ENCODE results near the gene WDR70.
"Not testable (repeated sequence)": the region's sequence is repeated elsewhere in the genome, so short reads cannot be mapped to it uniquely, and the experiment has no call there.

Gene WDR70

GRCh38 chr5:37645707-37646106 lies 266.6 kb downstream of the WDR70 start:
- Histone ChIP-seq H2AFZ (ENCODE audit: insufficient read depth, low read length, poor library complexity) (no peak overlapping the region), H3K4me1 (ENCODE audit: control insufficient read depth in 1 of 2, insufficient read depth in 2 of 2, low read length in 2 of 2) (peaks cover 0 to 3% of the 10 kb centered on the region in 2 experiments), H3K4me2 (ENCODE audit: low read length) (no peak overlapping the region), H2AK5ac (ENCODE audit: low read length) (no peak overlapping the region), H2BK12ac (ENCODE audit: low read length) (no peak overlapping the region), H2BK5ac (ENCODE audit: low read depth, low read length, poor library complexity) (no peak overlapping the region), H3K79me1 (ENCODE audit: low read length) (no peaks in the 10 kb centered on the region), H3K4me3 (ENCODE audit: low read depth, low read length) (no peak overlapping the region), H3K79me2 (ENCODE audit: control insufficient read depth, insufficient read depth, low read length, poor library complexity) (no peaks in the 10 kb centered on the region), H3K36me3 (ENCODE audit: control insufficient read depth in 1 of 2, insufficient read depth in 2 of 2, low read length in 2 of 2) (no peaks in the 10 kb centered on the region), H3K18ac (ENCODE audit: low read length) (no peak overlapping the region), H3K27me3 (ENCODE audit: insufficient read depth, low read length) (no peaks in the 10 kb centered on the region), H4K8ac (ENCODE audit: low read depth, low read length) (no peak overlapping the region), H2BK120ac (ENCODE audit: insufficient read depth, low read length, poor library complexity) (no peak overlapping the region), H4K91ac (ENCODE audit: low read depth, low read length) (no peak overlapping the region), H3K27ac (ENCODE audit: low read depth, low read length) (no peak overlapping the region), H4K12ac (ENCODE audit: low read depth, low read length) (no peak overlapping the region), H3K9me3 (ENCODE audit: insufficient read depth, low read depth, low read length) (no peaks in the 10 kb centered on the region), H3K4ac (ENCODE audit: low read depth, low read length) (no peak overlapping the region), H3K23ac (ENCODE audit: low read length) (no peak overlapping the region), H3K14ac (ENCODE audit: low read length) (no peak overlapping the region), H3K9ac (ENCODE audit: low read length) (no peak overlapping the region)
- DNase-seq: no peak
- no CpG with 5 or more reads among the region's 1 CpG for WGBS (ENCODE audit: extremely low coverage, insufficient coverage, insufficient read length)

GRCh38 chr5:37654566-37654965 lies 275.4 kb downstream of the WDR70 start:
- not testable (repeated sequence) for H4K91ac ChIP-seq (ENCODE audit: low read depth, low read length); H2BK5ac ChIP-seq (ENCODE audit: low read depth, low read length, poor library complexity); H3K27me3 ChIP-seq (ENCODE audit: insufficient read depth, low read length); H3K27ac ChIP-seq (ENCODE audit: low read depth, low read length); H3K4ac ChIP-seq (ENCODE audit: low read depth, low read length); H3K23ac ChIP-seq (ENCODE audit: low read length); H3K9ac ChIP-seq (ENCODE audit: low read length); H4K12ac ChIP-seq (ENCODE audit: low read depth, low read length); H2AK5ac ChIP-seq (ENCODE audit: low read length); H4K8ac ChIP-seq (ENCODE audit: low read depth, low read length); H3K4me3 ChIP-seq (ENCODE audit: low read depth, low read length); H2BK12ac ChIP-seq (ENCODE audit: low read length); H3K79me2 ChIP-seq (ENCODE audit: control insufficient read depth, insufficient read depth, low read length, poor library complexity); DNase-seq; H3K4me2 ChIP-seq (ENCODE audit: low read length); H2AFZ ChIP-seq (ENCODE audit: insufficient read depth, low read length, poor library complexity); H3K9me3 ChIP-seq (ENCODE audit: insufficient read depth, low read depth, low read length); H3K18ac ChIP-seq (ENCODE audit: low read length); H2BK120ac ChIP-seq (ENCODE audit: insufficient read depth, low read length, poor library complexity); H3K36me3 ChIP-seq (ENCODE audit: control insufficient read depth in 1 of 2, insufficient read depth in 2 of 2, low read length in 2 of 2); H3K4me1 ChIP-seq (ENCODE audit: control insufficient read depth in 1 of 2, insufficient read depth in 2 of 2, low read length in 2 of 2); H3K14ac ChIP-seq (ENCODE audit: low read length); H3K79me1 ChIP-seq (ENCODE audit: low read length)
- no CpG with 5 or more reads among the region's 1 CpG for WGBS (ENCODE audit: extremely low coverage, insufficient coverage, insufficient read length)

- no CpG with 5 or more reads among the region's 4 CpGs for WGBS (ENCODE audit: extremely low coverage, insufficient coverage, insufficient read length)
These were observed 277.9 kb downstream of the WDR70 start for GRCh38 chr5:37657046-37657445.

GRCh38 chr5:37658440-37658839 lies 279.3 kb downstream of the WDR70 start:
- no peak overlapping the region for H4K8ac ChIP-seq (ENCODE audit: low read depth, low read length)
- WGBS (ENCODE audit: extremely low coverage, insufficient coverage, insufficient read length): no CpG with 5 or more reads among the region's 2 CpGs

More at GRCh38 chr5:37657046-37657445, 277.9 kb downstream of the WDR70 start:
- H3K14ac ChIP-seq (ENCODE audit: low read length): no peak overlapping the region
- H3K79me2 ChIP-seq (ENCODE audit: control insufficient read depth, insufficient read depth, low read length, poor library complexity): no peaks in the 10 kb centered on the region
- no peak overlapping the region for H3K27ac ChIP-seq (ENCODE audit: low read depth, low read length)
- H3K36me3 ChIP-seq (ENCODE audit: control insufficient read depth in 1 of 2, insufficient read depth in 2 of 2, low read length in 2 of 2): no peaks in the 10 kb centered on the region
- H3K18ac ChIP-seq (ENCODE audit: low read length): no peak overlapping the region
- no peak overlapping the region for H4K91ac ChIP-seq (ENCODE audit: low read depth, low read length)
- H3K4me2 ChIP-seq (ENCODE audit: low read length): no peak overlapping the region
- no peak overlapping the region for H2AK5ac ChIP-seq (ENCODE audit: low read length)
- H3K4ac ChIP-seq (ENCODE audit: low read depth, low read length): no peak overlapping the region
- no peaks in the 10 kb centered on the region for H3K79me1 ChIP-seq (ENCODE audit: low read length)
- H3K23ac ChIP-seq (ENCODE audit: low read length): no peak overlapping the region
- no peak overlapping the region for H3K9ac ChIP-seq (ENCODE audit: low read length)
- peaks cover 4 to 7% of the 10 kb centered on the region in 2 experiments for H3K4me1 ChIP-seq (ENCODE audit: control insufficient read depth in 1 of 2, insufficient read depth in 2 of 2, low read length in 2 of 2)
- no peak overlapping the region for H2BK120ac ChIP-seq (ENCODE audit: insufficient read depth, low read length, poor library complexity)
- no peaks in the 10 kb centered on the region for H3K27me3 ChIP-seq (ENCODE audit: insufficient read depth, low read length)
- no peak overlapping the region for H4K8ac ChIP-seq (ENCODE audit: low read depth, low read length)
- H4K12ac ChIP-seq (ENCODE audit: low read depth, low read length): no peak overlapping the region
- no peak for DNase-seq
- no peak overlapping the region for H2AFZ ChIP-seq (ENCODE audit: insufficient read depth, low read length, poor library complexity)
- H2BK12ac ChIP-seq (ENCODE audit: low read length): no peak overlapping the region
- H2BK5ac ChIP-seq (ENCODE audit: low read depth, low read length, poor library complexity): no peak overlapping the region
- H3K4me3 ChIP-seq (ENCODE audit: low read depth, low read length): no peak overlapping the region
- no peaks in the 10 kb centered on the region for H3K9me3 ChIP-seq (ENCODE audit: insufficient read depth, low read depth, low read length)

More at GRCh38 chr5:37658440-37658839, 279.3 kb downstream of the WDR70 start:
- H2BK120ac ChIP-seq (ENCODE audit: insufficient read depth, low read length, poor library complexity): no peak overlapping the region
- H3K27me3 ChIP-seq (ENCODE audit: insufficient read depth, low read length): no peaks in the 10 kb centered on the region
- H3K36me3 ChIP-seq (ENCODE audit: control insufficient read depth in 1 of 2, insufficient read depth in 2 of 2, low read length in 2 of 2): no peaks in the 10 kb centered on the region
- no peak overlapping the region for H2BK5ac ChIP-seq (ENCODE audit: low read depth, low read length, poor library complexity)
- peaks cover 4 to 7% of the 10 kb centered on the region in 2 experiments for H3K4me1 ChIP-seq (ENCODE audit: control insufficient read depth in 1 of 2, insufficient read depth in 2 of 2, low read length in 2 of 2)
- H3K18ac ChIP-seq (ENCODE audit: low read length): no peak overlapping the region
- DNase-seq: no peak
- no peak overlapping the region for H2BK12ac ChIP-seq (ENCODE audit: low read length)
- H3K9me3 ChIP-seq (ENCODE audit: insufficient read depth, low read depth, low read length): no peaks in the 10 kb centered on the region
- no peak overlapping the region for H2AFZ ChIP-seq (ENCODE audit: insufficient read depth, low read length, poor library complexity)
- H3K4me2 ChIP-seq (ENCODE audit: low read length): no peak overlapping the region
- no peak overlapping the region for H3K9ac ChIP-seq (ENCODE audit: low read length)
- no peaks in the 10 kb centered on the region for H3K79me2 ChIP-seq (ENCODE audit: control insufficient read depth, insufficient read depth, low read length, poor library complexity)
- H3K4ac ChIP-seq (ENCODE audit: low read depth, low read length): no peak overlapping the region
- no peak overlapping the region for H3K14ac ChIP-seq (ENCODE audit: low read length)
- H2AK5ac ChIP-seq (ENCODE audit: low read length): no peak overlapping the region
- H4K91ac ChIP-seq (ENCODE audit: low read depth, low read length): no peak overlapping the region
- H3K23ac ChIP-seq (ENCODE audit: low read length): no peak overlapping the region
- no peak overlapping the region for H3K27ac ChIP-seq (ENCODE audit: low read depth, low read length)
- H3K4me3 ChIP-seq (ENCODE audit: low read depth, low read length): no peak overlapping the region
- H4K12ac ChIP-seq (ENCODE audit: low read depth, low read length): no peak overlapping the region
- H3K79me1 ChIP-seq (ENCODE audit: low read length): no peaks in the 10 kb centered on the region
